C4-2B (cell line): ENCODE results near the gene ATAT1.

Experiments
- CTCF ChIP-seq: fragments of 450-650 bp; conservative IDR thresholded peaks from 2 replicates; pipeline ENCODE4 v1.5.1; 2017; ENCODE audit warnings: mild to moderate bottlenecking
- ZFX ChIP-seq: fragments of 450-650 bp; IDR thresholded peaks from 2 replicates; pipeline ENCODE4 v1.6.1; 2017

GRCh38 chr6:30583921-30584320, 42.8 kb upstream of the ATAT1 start:
- TF ChIP-seq CTCF, result no peak
- TF ChIP-seq ZFX, result no peak
